Neural cell (in vitro differentiated cells): Measurements from ENCODE around the gene SLC25A48. TPM values are rescaled to one million over a fixed set of nuclear protein-coding genes. Genes with fewer than 3 reads are reported as not detected.

Experiments used
- H2AFZ ChIP-seq: fragments of 200-600, 300-800 bp; sonication (generic), shearing (Covaris generic); 2 replicates; pipeline ENCODE4 v1.6.0; 2014; ENCODE audit warnings: low read depth, mild to moderate bottlenecking, antibody characterized with exemption, low read length, moderate library complexity
- H3F3A ChIP-seq: fragments of 200-600 bp; shearing (Covaris generic); 2 replicates; pipeline ENCODE4 v1.6.1; 2016; ENCODE audit warnings: mild to moderate bottlenecking, moderate library complexity, mixed read lengths, antibody characterized with exemption, low read length; ENCODE audit not compliant: insufficient read depth, poor library complexity, severe bottlenecking
- H3K27ac ChIP-seq: fragments of 200-600, 300-800 bp; sonication (generic), shearing (Covaris generic); 2 replicates; pipeline ENCODE4 v1.5.1; 2014; ENCODE audit warnings: mild to moderate bottlenecking, low read length, moderate library complexity
- H3K27me3 ChIP-seq: fragments of 300-800, 200-600 bp; sonication (generic), shearing (Covaris generic); 2 replicates; pipeline ENCODE4 v1.6.0; 2014; ENCODE audit warnings: mild to moderate bottlenecking, low read depth, low read length, moderate library complexity; ENCODE audit not compliant: insufficient read depth
- H3K36me3 ChIP-seq: fragments of 300-800, 200-600 bp; sonication (generic), shearing (Covaris generic); 2 replicates; pipeline ENCODE4 v1.5.1; 2014; ENCODE audit warnings: mild to moderate bottlenecking, antibody characterized with exemption, low read length, moderate library complexity; ENCODE audit not compliant: insufficient read depth
- H3K4me2 ChIP-seq: fragments of 300-800, 200-600 bp; sonication (generic), shearing (Covaris generic); 2 replicates; pipeline ENCODE4 v1.6.0; 2014; ENCODE audit warnings: mild to moderate bottlenecking, low read length
- H3K4me3 ChIP-seq: fragments of 300-800, 200-600 bp; sonication (generic), shearing (Covaris generic); 2 replicates; pipeline ENCODE4 v1.5.1; 2014; ENCODE audit warnings: mild to moderate bottlenecking, low read length, moderate library complexity
- H3K79me2 ChIP-seq: fragments of 200-600 bp; shearing (Covaris generic); replicated peaks from 2 replicates; pipeline ENCODE4 v1.6.0; 2014; ENCODE audit warnings: mild to moderate bottlenecking, low read length, moderate library complexity; ENCODE audit not compliant: insufficient read depth
- H3K9ac ChIP-seq: fragments of 300-800, 200-600 bp; sonication (generic), shearing (Covaris generic); 2 replicates; pipeline ENCODE4 v1.6.1; 2016; ENCODE audit warnings: mild to moderate bottlenecking, low read length, mixed read lengths
- H3K9me2 ChIP-seq: fragments of 200-600 bp; shearing (Covaris generic); 2 replicates; pipeline ENCODE4 v1.6.1; 2016; ENCODE audit warnings: mild to moderate bottlenecking, low read length, mixed read lengths; ENCODE audit not compliant: insufficient read depth
- H3K9me3 ChIP-seq: fragments of 200-600, 300-800 bp; sonication (generic), shearing (Covaris generic); 2 replicates; pipeline ENCODE4 v1.6.1; 2016; ENCODE audit warnings: mild to moderate bottlenecking, mixed run types, low read length, moderate library complexity, mixed read lengths
- H4K20me1 ChIP-seq: fragments of 200-600 bp; shearing (Covaris generic); 2 replicates; pipeline ENCODE4 v1.6.1; 2016; ENCODE audit warnings: mild to moderate bottlenecking, mixed run types; ENCODE audit not compliant: insufficient read depth
- EP300 ChIP-seq: fragments of 450-650 bp; conservative IDR thresholded peaks from 2 replicates; pipeline ENCODE4 v1.6.1; 2014; ENCODE audit warnings: antibody characterized with exemption, mild to moderate bottlenecking, moderate library complexity; ENCODE audit not compliant: poor library complexity, severe bottlenecking
- EZH2 ChIP-seq: fragments of 200-600, 300-800 bp; shearing (Covaris generic), sonication (generic); IDR thresholded peaks from 2 replicates; pipeline ENCODE4 v1.6.1; 2014; ENCODE audit warnings: antibody characterized with exemption, low read length, borderline replicate concordance, mild to moderate bottlenecking; ENCODE audit not compliant: insufficient read depth, poor library complexity, severe bottlenecking
- MXI1 ChIP-seq: fragments of 450-650 bp; conservative IDR thresholded peaks from 2 replicates; pipeline ENCODE4 v1.6.1; 2014; ENCODE audit warnings: antibody characterized with exemption, mild to moderate bottlenecking; ENCODE audit not compliant: poor library complexity, severe bottlenecking
- POLR2AphosphoS5 ChIP-seq: IDR thresholded peaks from 2 replicates; pipeline ENCODE4 v1.6.1; 2012
- RAD21 ChIP-seq: fragments of 450-650 bp; conservative IDR thresholded peaks from 2 replicates; pipeline ENCODE4 v1.6.1; 2014; ENCODE audit warnings: antibody characterized with exemption, mild to moderate bottlenecking, moderate library complexity
- SMC3 ChIP-seq: fragments of 450-650 bp; conservative IDR thresholded peaks from 2 replicates; pipeline ENCODE4 v1.6.1; 2014; ENCODE audit warnings: antibody characterized with exemption, mild to moderate bottlenecking, moderate library complexity; ENCODE audit not compliant: poor library complexity
- TAF1 ChIP-seq: IDR thresholded peaks from 2 replicates; pipeline ENCODE4 v1.6.1; 2012; ENCODE audit warnings: low read depth
- polyA plus RNA-seq: library from polyadenylated mRNA; depleted of rRNA; stranded (reverse); fragments of >200 nt; gene quantifications from 2 replicates; pipeline ENCODE4 v1.2.3, GENCODE V29; 2014
- TF ChIP-seq, protein P1 (sequence below): fragments of 450-650 bp; IDR thresholded peaks from 2 replicates; pipeline ENCODE4 v1.5.1; 2014; ENCODE audit warnings: antibody characterized with exemption, mild to moderate bottlenecking, moderate library complexity; ENCODE audit not compliant: poor library complexity, severe bottlenecking
- TF ChIP-seq, protein P2 (sequence below): IDR thresholded peaks from 2 replicates; pipeline ENCODE4 v1.6.1; 2012; ENCODE audit warnings: borderline replicate concordance

The SLC25A48 gene
- polyA plus RNA-seq, 1 donor from 2014 or later = 1.0 TPM

DNA sequence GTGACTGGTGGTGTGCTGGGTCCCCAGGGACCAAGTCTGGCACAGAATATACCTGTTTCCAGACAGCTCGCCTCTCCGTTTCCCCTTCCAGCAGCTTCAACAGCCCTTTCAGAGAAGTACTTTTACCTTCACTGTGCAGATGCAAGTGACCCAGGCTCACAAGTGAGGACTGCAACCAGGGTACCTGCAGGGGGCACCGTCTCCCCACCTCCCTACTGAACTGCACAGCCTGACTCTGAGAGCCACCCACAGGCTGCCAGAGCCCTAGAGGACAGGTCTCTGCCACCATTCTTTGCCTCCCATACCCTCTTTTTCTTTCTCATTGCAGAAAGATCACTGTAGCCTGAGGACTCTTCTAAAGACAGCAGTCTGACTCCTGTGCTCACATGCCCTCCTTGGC, 45.8 kb downstream of the SLC25A48 start:
- Histone ChIP-seq H4K20me1 (no peaks in the 10 kb centered on the region), H3K27ac (no peak overlapping the region), H3K4me3 (no peak overlapping the region), H2AFZ (no peak overlapping the region), H3K9me3 (no peaks in the 10 kb centered on the region), H3F3A (no peaks in the 10 kb centered on the region), H3K27me3 (no peaks in the 10 kb centered on the region), H3K9me2 (no peaks in the 10 kb centered on the region), H3K36me3 (no peaks in the 10 kb centered on the region), H3K4me2 (no peak overlapping the region), H3K79me2 (no peaks in the 10 kb centered on the region), H3K9ac (no peak overlapping the region)
- no peak for TF ChIP-seq TAF1
- TF ChIP-seq, protein P1, sequence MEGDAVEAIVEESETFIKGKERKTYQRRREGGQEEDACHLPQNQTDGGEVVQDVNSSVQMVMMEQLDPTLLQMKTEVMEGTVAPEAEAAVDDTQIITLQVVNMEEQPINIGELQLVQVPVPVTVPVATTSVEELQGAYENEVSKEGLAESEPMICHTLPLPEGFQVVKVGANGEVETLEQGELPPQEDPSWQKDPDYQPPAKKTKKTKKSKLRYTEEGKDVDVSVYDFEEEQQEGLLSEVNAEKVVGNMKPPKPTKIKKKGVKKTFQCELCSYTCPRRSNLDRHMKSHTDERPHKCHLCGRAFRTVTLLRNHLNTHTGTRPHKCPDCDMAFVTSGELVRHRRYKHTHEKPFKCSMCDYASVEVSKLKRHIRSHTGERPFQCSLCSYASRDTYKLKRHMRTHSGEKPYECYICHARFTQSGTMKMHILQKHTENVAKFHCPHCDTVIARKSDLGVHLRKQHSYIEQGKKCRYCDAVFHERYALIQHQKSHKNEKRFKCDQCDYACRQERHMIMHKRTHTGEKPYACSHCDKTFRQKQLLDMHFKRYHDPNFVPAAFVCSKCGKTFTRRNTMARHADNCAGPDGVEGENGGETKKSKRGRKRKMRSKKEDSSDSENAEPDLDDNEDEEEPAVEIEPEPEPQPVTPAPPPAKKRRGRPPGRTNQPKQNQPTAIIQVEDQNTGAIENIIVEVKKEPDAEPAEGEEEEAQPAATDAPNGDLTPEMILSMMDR = no peak
- TF ChIP-seq, protein P2, sequence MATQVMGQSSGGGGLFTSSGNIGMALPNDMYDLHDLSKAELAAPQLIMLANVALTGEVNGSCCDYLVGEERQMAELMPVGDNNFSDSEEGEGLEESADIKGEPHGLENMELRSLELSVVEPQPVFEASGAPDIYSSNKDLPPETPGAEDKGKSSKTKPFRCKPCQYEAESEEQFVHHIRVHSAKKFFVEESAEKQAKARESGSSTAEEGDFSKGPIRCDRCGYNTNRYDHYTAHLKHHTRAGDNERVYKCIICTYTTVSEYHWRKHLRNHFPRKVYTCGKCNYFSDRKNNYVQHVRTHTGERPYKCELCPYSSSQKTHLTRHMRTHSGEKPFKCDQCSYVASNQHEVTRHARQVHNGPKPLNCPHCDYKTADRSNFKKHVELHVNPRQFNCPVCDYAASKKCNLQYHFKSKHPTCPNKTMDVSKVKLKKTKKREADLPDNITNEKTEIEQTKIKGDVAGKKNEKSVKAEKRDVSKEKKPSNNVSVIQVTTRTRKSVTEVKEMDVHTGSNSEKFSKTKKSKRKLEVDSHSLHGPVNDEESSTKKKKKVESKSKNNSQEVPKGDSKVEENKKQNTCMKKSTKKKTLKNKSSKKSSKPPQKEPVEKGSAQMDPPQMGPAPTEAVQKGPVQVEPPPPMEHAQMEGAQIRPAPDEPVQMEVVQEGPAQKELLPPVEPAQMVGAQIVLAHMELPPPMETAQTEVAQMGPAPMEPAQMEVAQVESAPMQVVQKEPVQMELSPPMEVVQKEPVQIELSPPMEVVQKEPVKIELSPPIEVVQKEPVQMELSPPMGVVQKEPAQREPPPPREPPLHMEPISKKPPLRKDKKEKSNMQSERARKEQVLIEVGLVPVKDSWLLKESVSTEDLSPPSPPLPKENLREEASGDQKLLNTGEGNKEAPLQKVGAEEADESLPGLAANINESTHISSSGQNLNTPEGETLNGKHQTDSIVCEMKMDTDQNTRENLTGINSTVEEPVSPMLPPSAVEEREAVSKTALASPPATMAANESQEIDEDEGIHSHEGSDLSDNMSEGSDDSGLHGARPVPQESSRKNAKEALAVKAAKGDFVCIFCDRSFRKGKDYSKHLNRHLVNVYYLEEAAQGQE = no peak
- TF ChIP-seq EZH2 = no peak
- TF ChIP-seq EP300 = no peak
- no peak for TF ChIP-seq POLR2AphosphoS5
- TF ChIP-seq RAD21 = no peak
- TF ChIP-seq SMC3 = no peak
- TF ChIP-seq MXI1 = no peak

DNA sequence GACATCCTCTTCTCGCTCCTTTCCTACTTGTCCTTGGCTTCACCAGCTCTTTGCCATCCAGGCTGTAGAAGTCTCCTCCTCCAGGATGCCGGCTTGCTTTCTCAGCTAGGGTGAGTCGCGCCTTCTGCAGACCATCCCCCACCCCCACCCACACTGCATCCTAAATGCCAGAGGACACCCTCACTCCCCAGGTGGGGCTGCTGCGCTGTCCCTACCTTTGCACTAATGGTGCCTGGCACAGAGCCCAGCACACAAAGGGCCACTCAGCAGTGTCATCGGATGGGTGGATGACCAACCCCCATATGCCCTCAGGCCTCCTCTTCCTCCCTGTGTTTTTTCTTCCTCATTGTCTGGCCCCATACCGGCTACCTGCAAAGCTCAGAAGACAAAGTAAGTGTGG, 46.3 kb downstream of the SLC25A48 start:
- H3K9ac ChIP-seq = no peak overlapping the region
- no peak overlapping the region for H3K27ac ChIP-seq
- H3K4me2 ChIP-seq = no peak overlapping the region
- no peak overlapping the region for H2AFZ ChIP-seq
- H3K9me2 ChIP-seq = no peaks in the 10 kb centered on the region
- TF ChIP-seq EP300 (no peak), MXI1 (no peak), EZH2 (no peak), RAD21 (no peak), SMC3 (no peak), POLR2AphosphoS5 (no peak), TAF1 (no peak)
- TF ChIP-seq, protein P2 = no peak
- TF ChIP-seq, protein P1 = no peak
- no peaks in the 10 kb centered on the region for H3K27me3 ChIP-seq
- no peaks in the 10 kb centered on the region for H3K79me2 ChIP-seq
- no peaks in the 10 kb centered on the region for H3K9me3 ChIP-seq
- no peaks in the 10 kb centered on the region for H4K20me1 ChIP-seq
- H3F3A ChIP-seq = no peaks in the 10 kb centered on the region
- no peak overlapping the region for H3K4me3 ChIP-seq
- no peaks in the 10 kb centered on the region for H3K36me3 ChIP-seq
